Liver (tissue), 9 donors: ENCODE data around the gene RMND1. TPM values are rescaled to one million over a fixed set of nuclear protein-coding genes. Genes with fewer than 3 reads are reported as not detected.
"Not testable (repeated sequence)": the region's sequence is repeated elsewhere in the genome, so short reads cannot be mapped to it uniquely, and the experiment has no call there.

Experiments used
- DNase-seq: peaks from one replicate; pipeline ENCODE4 v3.0.0-alpha.2; 2017; ENCODE audit warnings: low spot score
- H3K27ac ChIP-seq, 2 donors: one replicate each; pipeline ENCODE4 v1.7.0; 2013; ENCODE audit warnings: inconsistent platforms in 2 of 2, low read length in 2 of 2, control low read depth in 1 of 2, low read depth in 1 of 2, mild to moderate bottlenecking in 1 of 2
- H3K27me3 ChIP-seq, 4 donors: one replicate each; pipeline versions ENCODE4 v1.6.1 to v1.7.0; 2013; ENCODE audit warnings: low read length in 3 of 4, inconsistent platforms in 1 of 4, mild to moderate bottlenecking in 1 of 4, moderate library complexity in 1 of 4; ENCODE audit not compliant: control insufficient read depth in 4 of 4, insufficient read depth in 4 of 4
- H3K36me3 ChIP-seq, 4 donors: one replicate each; pipeline versions ENCODE4 v1.6.1 to v1.7.0; 2013; ENCODE audit warnings: low read length in 3 of 4, mild to moderate bottlenecking in 3 of 4, low read depth in 1 of 4, moderate library complexity in 1 of 4; ENCODE audit not compliant: control insufficient read depth in 4 of 4, insufficient read depth in 3 of 4
- H3K4me1 ChIP-seq, 4 donors: one replicate each; pipeline versions ENCODE4 v1.6.1 to v1.7.0; 2013; ENCODE audit warnings: low read length in 3 of 4, mild to moderate bottlenecking in 3 of 4, moderate library complexity in 1 of 4; ENCODE audit not compliant: control insufficient read depth in 4 of 4, insufficient read depth in 4 of 4
- H3K4me3 ChIP-seq, 3 donors: one replicate each; pipeline versions ENCODE4 v1.6.1 to v1.7.0; 2013; ENCODE audit warnings: low read length in 3 of 3, control low read depth in 1 of 3, low read depth in 1 of 3, mild to moderate bottlenecking in 1 of 3
- H3K9ac ChIP-seq, 2 donors: one replicate each; pipeline ENCODE4 v1.7.0; 2013; ENCODE audit warnings: low read length in 2 of 2, mild to moderate bottlenecking in 2 of 2, moderate library complexity in 2 of 2, control low read depth in 1 of 2, low read depth in 1 of 2
- H3K9me3 ChIP-seq, 4 donors: one replicate each; pipeline versions ENCODE4 v1.6.1 to v1.7.0; 2013; ENCODE audit warnings: low read length in 3 of 4; ENCODE audit not compliant: control insufficient read depth in 4 of 4
- EGR1 ChIP-seq, 2 donors: IDR thresholded peaks; 2 replicates each; pipeline ENCODE4 v1.6.1; 2016 to 2018; ENCODE audit warnings: antibody characterized with exemption in 2 of 2, low read depth in 2 of 2
- FOXA1 ChIP-seq: IDR thresholded peaks from 2 replicates; pipeline ENCODE4 v1.6.1; 2016; ENCODE audit warnings: antibody characterized with exemption
- FOXA2 ChIP-seq: IDR thresholded peaks from 2 replicates; pipeline ENCODE4 v1.6.1; 2016; ENCODE audit warnings: antibody characterized with exemption
- HNF4A ChIP-seq, 2 donors: conservative IDR thresholded peaks; 2 replicates each; pipeline ENCODE4 v1.6.1; 2016; ENCODE audit warnings: antibody characterized with exemption in 2 of 2, mild to moderate bottlenecking in 2 of 2
- HNF4G ChIP-seq: IDR thresholded peaks from 2 replicates; pipeline ENCODE4 v1.6.1; 2016; ENCODE audit warnings: antibody characterized with exemption
- JUND ChIP-seq, 2 donors: IDR thresholded peaks; 2 replicates each; pipeline ENCODE4 v1.6.1; 2016; ENCODE audit warnings: antibody characterized with exemption in 2 of 2
- NR2F2 ChIP-seq: IDR thresholded peaks from 2 replicates; pipeline ENCODE4 v1.6.1; 2016; ENCODE audit warnings: antibody characterized with exemption
- RXRA ChIP-seq, 2 donors: IDR thresholded peaks; 2 replicates each; pipeline ENCODE4 v1.6.1; 2017 to 2018; ENCODE audit warnings: antibody characterized with exemption in 2 of 2, mild to moderate bottlenecking in 1 of 2
- SP1 ChIP-seq: IDR thresholded peaks from 2 replicates; pipeline ENCODE4 v1.6.1; 2018; ENCODE audit warnings: antibody characterized with exemption, mild to moderate bottlenecking
- TAF1 ChIP-seq: conservative IDR thresholded peaks from 2 replicates; pipeline ENCODE4 v1.6.1; 2016; ENCODE audit warnings: antibody characterized with exemption, mild to moderate bottlenecking
- YY1 ChIP-seq: IDR thresholded peaks from 2 replicates; pipeline ENCODE4 v1.6.1; 2016; ENCODE audit warnings: antibody characterized with exemption, mild to moderate bottlenecking
- WGBS: extraction: QIAGEN DNeasy Blood & Tissue Kit; methylation state at CpG from one replicate; pipeline ENCODE4 v1.1.7; 2013; 5-methylcytosine and 5-hydroxymethylcytosine counted together
- polyA plus RNA-seq, 2 donors: library from polyadenylated mRNA; stranded (reverse) in 1 of 2; unstranded in 1 of 2; fragments of 200-250 nt in 1 of 2; fragments of >200 nt in 1 of 2; fragmentation: Nextera tagmentation in 1 of 2; extraction: Ambion mirVana in 1 of 2; gene quantifications; one replicate each; pipeline versions ENCODE4 v1.2.1 to v1.2.3, GENCODE V29; 2013 to 2015
- total RNA-seq, 2 donors: library from RNA; depleted of rRNA; stranded (reverse); fragments of >200 nt; gene quantifications; one replicate each; pipeline ENCODE4 v1.2.3, GENCODE V29; 2014
- TF ChIP-seq, protein P1 (sequence below): fragments of 150-350 bp; IDR thresholded peaks from 2 replicates; pipeline ENCODE4 v1.5.1; 2017; ENCODE audit warnings: improper control_type of control experiment, low read depth, low read length; ENCODE audit not compliant: missing input control
- TF ChIP-seq, protein P2 (sequence below): IDR thresholded peaks from 2 replicates; pipeline ENCODE4 v1.6.1; 2016; ENCODE audit warnings: antibody characterized with exemption
- TF ChIP-seq, protein P3 (sequence below): IDR thresholded peaks from 2 replicates; pipeline ENCODE4 v1.6.1; 2016; ENCODE audit warnings: antibody characterized with exemption, mild to moderate bottlenecking
- TF ChIP-seq, protein P4 (sequence below): IDR thresholded peaks from 2 replicates; pipeline ENCODE4 v1.6.1; 2016; ENCODE audit warnings: antibody characterized with exemption
- donor health status: healthy.
- donor health status: healthy.
- donor health status: healthy.
- donor health status: healthy.
- donor health status: healthy.

Gene RMND1
- total and polyA plus RNA-seq, 4 donors: 13.2 to 22.6 (median 18.1) TPM

DNA sequence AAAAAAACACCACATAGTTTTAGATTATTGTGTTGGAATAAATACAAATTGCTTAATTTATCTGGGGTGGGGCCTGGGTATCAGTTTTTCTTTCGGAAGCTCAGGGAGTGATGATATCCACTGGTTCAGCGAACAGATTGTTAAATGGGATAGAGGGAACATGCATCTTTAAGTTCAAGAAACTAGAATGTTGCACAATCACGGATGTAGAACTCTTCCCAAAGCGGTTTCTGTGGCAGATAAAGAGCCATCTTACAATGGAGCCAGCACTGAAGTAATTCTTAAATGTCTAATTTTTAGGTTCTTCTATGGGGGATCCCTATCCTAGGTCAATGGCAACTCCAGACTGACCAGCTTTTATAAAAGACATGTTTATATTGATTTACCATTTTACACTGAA, 9.7 kb upstream of the RMND1 start:
- peaks cover 0 to 25% (median 5%) of the 10 kb centered on the region in 4 donors for H3K36me3 ChIP-seq

DNA sequence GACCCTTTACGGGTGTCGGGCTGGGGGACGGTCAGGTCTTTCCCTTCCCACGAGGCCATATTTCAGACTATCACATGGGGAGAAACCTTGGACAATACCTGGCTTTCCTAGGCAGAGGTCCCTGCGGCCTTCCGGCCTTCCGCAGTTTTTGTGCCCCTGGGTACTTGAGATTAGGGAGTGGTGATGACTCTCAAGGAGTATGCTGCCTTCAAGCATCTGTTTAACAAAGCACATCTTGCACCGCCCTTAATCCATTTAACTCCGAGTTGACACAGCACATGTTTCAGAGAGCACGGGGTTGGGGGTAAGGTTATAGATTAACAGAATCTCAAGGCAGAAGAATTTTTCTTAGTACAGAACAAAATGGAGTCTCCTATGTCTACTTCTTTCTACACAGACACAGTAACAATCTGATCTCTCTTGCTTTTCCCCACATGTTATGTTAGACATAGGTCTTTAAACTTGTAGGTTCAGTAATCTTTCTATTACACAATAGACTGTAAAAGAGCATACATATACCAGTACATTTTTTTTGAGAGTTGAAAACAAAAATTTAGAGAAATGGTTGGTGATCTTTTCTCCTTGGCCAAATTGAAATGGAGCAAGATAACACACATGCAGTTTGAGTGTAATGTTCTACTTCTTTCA, 3.9 kb upstream of the RMND1 start:
- not testable (repeated sequence) for H3K9me3 ChIP-seq, H3K9ac ChIP-seq, H3K27ac ChIP-seq, DNase-seq, H3K27me3 ChIP-seq, H3K4me3 ChIP-seq
- 65% methylated on average over 7 of the region's 10 CpGs for WGBS
- Histone ChIP-seq H3K36me3 (peaks cover 0 to 14% (median 4%) of the 10 kb centered on the region in 4 donors), H3K4me1 (peaks cover 6 to 23% (median 14%) of the 10 kb centered on the region in 4 donors)

More for the DNA sequence above, 9.7 kb upstream of the RMND1 start:
- no peak overlapping the region for H3K27ac ChIP-seq
- H3K9ac ChIP-seq: no peak overlapping the region
- no peaks in the 10 kb centered on the region for H3K4me1 ChIP-seq
- no peaks in the 10 kb centered on the region for H3K9me3 ChIP-seq
- WGBS: 95% methylated on average over 4 of the region's 4 CpGs
- no peaks in the 10 kb centered on the region for H3K27me3 ChIP-seq
- TF ChIP-seq EGR1 (IDR thresholded peaks at IDR 0.05; ENCODE audit: low read depth in 2 of 2) (no peak), YY1 (no peak), TAF1 (no peak), JUND (IDR thresholded peaks at IDR 0.05) (no peak), NR2F2 (no peak), FOXA1 (no peak), SP1 (no peak), FOXA2 (no peak), RXRA (IDR thresholded peaks at IDR 0.05) (no peak), HNF4A (conservative IDR thresholded peaks at IDR 0.05) (no peak), HNF4G (no peak)
- TF ChIP-seq, protein P1, sequence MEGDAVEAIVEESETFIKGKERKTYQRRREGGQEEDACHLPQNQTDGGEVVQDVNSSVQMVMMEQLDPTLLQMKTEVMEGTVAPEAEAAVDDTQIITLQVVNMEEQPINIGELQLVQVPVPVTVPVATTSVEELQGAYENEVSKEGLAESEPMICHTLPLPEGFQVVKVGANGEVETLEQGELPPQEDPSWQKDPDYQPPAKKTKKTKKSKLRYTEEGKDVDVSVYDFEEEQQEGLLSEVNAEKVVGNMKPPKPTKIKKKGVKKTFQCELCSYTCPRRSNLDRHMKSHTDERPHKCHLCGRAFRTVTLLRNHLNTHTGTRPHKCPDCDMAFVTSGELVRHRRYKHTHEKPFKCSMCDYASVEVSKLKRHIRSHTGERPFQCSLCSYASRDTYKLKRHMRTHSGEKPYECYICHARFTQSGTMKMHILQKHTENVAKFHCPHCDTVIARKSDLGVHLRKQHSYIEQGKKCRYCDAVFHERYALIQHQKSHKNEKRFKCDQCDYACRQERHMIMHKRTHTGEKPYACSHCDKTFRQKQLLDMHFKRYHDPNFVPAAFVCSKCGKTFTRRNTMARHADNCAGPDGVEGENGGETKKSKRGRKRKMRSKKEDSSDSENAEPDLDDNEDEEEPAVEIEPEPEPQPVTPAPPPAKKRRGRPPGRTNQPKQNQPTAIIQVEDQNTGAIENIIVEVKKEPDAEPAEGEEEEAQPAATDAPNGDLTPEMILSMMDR: no peak
- TF ChIP-seq, protein P2, sequence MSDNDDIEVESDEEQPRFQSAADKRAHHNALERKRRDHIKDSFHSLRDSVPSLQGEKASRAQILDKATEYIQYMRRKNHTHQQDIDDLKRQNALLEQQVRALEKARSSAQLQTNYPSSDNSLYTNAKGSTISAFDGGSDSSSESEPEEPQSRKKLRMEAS: no peak
- TF ChIP-seq, protein P3, sequence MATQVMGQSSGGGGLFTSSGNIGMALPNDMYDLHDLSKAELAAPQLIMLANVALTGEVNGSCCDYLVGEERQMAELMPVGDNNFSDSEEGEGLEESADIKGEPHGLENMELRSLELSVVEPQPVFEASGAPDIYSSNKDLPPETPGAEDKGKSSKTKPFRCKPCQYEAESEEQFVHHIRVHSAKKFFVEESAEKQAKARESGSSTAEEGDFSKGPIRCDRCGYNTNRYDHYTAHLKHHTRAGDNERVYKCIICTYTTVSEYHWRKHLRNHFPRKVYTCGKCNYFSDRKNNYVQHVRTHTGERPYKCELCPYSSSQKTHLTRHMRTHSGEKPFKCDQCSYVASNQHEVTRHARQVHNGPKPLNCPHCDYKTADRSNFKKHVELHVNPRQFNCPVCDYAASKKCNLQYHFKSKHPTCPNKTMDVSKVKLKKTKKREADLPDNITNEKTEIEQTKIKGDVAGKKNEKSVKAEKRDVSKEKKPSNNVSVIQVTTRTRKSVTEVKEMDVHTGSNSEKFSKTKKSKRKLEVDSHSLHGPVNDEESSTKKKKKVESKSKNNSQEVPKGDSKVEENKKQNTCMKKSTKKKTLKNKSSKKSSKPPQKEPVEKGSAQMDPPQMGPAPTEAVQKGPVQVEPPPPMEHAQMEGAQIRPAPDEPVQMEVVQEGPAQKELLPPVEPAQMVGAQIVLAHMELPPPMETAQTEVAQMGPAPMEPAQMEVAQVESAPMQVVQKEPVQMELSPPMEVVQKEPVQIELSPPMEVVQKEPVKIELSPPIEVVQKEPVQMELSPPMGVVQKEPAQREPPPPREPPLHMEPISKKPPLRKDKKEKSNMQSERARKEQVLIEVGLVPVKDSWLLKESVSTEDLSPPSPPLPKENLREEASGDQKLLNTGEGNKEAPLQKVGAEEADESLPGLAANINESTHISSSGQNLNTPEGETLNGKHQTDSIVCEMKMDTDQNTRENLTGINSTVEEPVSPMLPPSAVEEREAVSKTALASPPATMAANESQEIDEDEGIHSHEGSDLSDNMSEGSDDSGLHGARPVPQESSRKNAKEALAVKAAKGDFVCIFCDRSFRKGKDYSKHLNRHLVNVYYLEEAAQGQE: no peak
- TF ChIP-seq, protein P4, sequence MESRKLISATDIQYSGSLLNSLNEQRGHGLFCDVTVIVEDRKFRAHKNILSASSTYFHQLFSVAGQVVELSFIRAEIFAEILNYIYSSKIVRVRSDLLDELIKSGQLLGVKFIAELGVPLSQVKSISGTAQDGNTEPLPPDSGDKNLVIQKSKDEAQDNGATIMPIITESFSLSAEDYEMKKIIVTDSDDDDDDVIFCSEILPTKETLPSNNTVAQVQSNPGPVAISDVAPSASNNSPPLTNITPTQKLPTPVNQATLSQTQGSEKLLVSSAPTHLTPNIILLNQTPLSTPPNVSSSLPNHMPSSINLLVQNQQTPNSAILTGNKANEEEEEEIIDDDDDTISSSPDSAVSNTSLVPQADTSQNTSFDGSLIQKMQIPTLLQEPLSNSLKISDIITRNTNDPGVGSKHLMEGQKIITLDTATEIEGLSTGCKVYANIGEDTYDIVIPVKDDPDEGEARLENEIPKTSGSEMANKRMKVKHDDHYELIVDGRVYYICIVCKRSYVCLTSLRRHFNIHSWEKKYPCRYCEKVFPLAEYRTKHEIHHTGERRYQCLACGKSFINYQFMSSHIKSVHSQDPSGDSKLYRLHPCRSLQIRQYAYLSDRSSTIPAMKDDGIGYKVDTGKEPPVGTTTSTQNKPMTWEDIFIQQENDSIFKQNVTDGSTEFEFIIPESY: no peak
- DNase-seq: no peak
- no peak overlapping the region for H3K4me3 ChIP-seq
